ENCODE results near the gene HTT.

HTT gene

DNA sequence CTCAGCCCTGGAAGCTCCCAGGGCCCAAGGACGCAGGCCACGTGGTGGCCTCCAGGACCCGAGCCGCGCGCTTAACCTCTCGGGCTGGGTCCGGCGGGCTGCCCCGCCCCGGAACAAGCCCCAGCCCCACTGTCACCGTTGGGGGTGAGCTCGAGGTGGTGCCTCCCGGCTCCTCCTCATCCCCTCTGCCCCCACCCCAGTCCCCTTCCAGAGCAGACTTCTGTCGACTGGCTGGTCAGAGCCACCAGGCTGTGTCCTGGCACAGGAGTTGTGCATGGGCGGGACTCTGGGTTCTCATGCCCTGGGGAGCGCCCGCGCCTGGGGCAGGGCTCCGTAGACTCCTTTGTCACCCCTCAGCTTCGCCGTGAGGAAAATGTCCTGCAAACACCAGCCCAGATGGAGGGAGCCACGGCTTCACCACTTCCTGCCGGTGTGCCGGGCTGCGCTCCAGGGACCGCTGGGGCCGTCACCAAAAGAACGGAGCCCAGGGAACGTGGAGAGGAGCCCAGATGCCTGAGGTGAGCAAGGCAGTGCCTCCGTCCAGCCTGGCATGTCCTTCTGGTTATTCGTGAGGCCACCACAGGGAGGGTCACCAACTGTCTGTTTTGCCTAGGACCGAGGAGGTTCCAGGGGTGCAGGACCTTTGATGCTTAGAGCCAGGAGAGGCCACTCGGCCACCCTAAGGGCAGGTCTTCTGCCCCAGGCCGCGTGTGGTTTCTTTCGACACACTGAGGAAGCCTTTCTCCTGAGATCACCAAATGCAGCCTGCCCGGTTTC, 211.3 kb downstream of the HTT start:
- no peaks in the 10 kb centered on the region for H3K36me3 ChIP-seq (ENCODE audit: control insufficient read depth, insufficient read depth, low read length)
- no peak overlapping the region for H3K4me3 ChIP-seq (ENCODE audit: low read depth, low read length)
- no peaks in the 10 kb centered on the region for H3K9me3 ChIP-seq (ENCODE audit: control insufficient read depth, insufficient read depth, low read length)
- no peaks in the 10 kb centered on the region for H3K4me1 ChIP-seq (ENCODE audit: control insufficient read depth, insufficient read depth, low read length)
- H3K27me3 ChIP-seq (ENCODE audit: control insufficient read depth, insufficient read depth, low read length) = peaks cover 3% of the 10 kb centered on the region
- no peak overlapping the region for H3K9ac ChIP-seq (ENCODE audit: low read depth, low read length)

DNA sequence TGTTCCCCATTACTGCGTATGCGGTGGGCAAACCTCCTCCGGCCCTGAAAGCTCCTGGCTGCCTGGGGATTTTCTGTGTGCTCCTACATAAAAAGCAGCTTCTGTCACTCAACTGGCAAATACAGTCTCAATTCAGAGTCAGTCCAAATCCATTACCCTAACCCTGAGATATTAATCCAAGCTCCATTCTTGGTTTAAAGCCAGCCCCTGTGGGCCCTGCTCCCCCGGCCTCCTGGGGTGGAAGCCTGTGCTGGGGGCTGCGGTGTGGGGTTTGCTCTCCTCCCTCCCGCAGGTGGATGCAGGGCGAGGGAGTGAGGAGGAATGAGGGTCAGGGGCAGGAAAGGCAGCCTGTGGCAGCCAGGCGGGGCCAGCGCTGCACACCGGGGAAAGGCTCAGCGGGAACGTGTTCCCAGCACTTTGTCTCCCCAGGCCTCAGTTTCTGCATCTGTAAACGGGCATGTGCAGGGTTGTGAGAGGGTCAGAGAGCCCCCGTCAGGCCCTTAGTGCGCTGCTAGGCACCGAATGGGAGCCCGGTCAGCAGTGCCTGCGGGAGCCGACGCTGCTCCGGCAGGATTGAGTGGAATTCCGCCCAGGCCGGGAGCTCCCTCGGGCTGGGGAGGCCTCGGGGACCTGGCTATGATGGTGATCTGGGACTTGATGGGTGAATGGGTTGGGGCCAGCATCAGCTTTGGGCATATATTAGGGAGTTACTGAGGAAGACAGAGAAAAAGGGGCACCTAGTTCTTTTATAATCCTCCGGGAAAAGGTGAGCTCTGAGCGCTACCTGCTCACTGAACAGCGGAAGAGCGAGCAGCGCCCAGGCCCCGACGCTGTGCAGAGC, 212.1 kb downstream of the HTT start:
- Histone ChIP-seq H3K36me3 (ENCODE audit: control insufficient read depth, insufficient read depth, low read length) (no peaks in the 10 kb centered on the region), H3K27me3 (ENCODE audit: control insufficient read depth, insufficient read depth, low read length) (peaks cover 3% of the 10 kb centered on the region), H3K4me3 (ENCODE audit: low read depth, low read length) (no peak overlapping the region), H3K9me3 (ENCODE audit: control insufficient read depth, insufficient read depth, low read length) (no peaks in the 10 kb centered on the region), H3K9ac (ENCODE audit: low read depth, low read length) (no peak overlapping the region), H3K4me1 (ENCODE audit: control insufficient read depth, insufficient read depth, low read length) (no peaks in the 10 kb centered on the region)

DNA sequence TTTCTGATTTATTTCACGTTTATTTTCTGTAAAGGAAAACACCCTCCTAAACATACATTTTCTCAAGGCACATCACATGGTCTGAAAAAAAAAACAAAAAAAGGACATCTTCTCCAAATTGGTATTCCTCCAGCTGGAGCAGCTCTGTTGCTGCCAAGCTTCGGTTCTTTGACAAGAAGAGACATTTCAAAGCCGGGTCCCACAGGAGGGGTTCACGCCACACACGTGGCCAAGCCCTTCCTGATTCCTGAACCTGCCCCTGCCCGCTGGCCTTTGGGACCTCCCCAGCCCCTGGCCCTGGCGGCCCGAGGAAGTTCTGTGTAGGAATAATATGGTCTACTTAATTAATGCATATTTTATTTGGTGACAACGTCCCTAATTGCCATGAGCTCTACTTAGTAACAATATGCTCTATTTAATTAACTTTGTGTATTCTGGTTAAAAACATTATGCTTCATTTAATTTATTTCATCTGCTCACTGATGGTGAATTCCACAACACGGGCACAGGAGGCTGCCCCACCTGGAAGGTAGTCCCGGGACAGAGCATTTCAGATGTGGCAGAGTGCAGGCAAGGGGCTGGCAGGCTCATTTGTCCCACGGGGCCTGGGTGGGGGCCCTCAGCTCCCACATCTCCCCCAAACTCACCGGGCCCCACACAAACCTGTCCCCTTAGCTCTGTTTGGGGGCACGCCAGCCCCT, 212.9 kb downstream of the HTT start:
- H3K9me3 ChIP-seq (ENCODE audit: control insufficient read depth, insufficient read depth, low read length) = no peaks in the 10 kb centered on the region
- H3K4me1 ChIP-seq (ENCODE audit: control insufficient read depth, insufficient read depth, low read length) = no peaks in the 10 kb centered on the region
- no peak overlapping the region for H3K9ac ChIP-seq (ENCODE audit: low read depth, low read length)
- no peaks in the 10 kb centered on the region for H3K36me3 ChIP-seq (ENCODE audit: control insufficient read depth, insufficient read depth, low read length)
- H3K27me3 ChIP-seq (ENCODE audit: control insufficient read depth, insufficient read depth, low read length) = peaks cover 3% of the 10 kb centered on the region
- no peak overlapping the region for H3K4me3 ChIP-seq (ENCODE audit: low read depth, low read length)

DNA sequence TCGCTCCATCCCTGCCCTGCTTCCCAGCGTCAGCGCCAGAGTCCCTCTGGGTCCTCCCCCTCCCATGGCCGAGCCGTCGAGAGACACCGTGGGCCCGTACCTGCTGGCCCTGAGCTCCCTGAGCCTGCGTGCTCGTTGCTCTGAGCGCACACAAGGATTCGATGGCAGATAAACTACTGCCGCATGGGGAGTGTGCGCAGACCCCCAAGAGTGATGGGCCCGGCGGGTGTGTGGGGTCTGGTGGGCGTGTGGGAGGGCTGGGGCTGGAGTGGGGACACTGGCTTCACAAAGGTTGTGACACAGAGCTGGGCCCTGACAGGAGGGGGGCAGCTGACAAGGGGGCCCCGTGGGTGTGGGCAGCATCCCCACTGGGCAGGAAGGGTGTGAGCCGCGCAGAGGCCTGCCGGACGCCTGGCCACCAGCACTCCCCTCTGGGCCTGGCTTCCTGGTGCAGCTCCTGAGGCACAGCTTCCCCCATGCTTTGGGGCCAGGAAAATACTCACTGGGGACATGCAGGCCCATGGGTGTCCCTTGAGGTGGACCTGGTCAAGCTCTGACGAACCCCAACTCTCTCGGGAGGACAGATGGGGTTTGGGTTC, 213.6 kb downstream of the HTT start:
- no peak overlapping the region for H3K4me3 ChIP-seq (ENCODE audit: low read depth, low read length)
- no peak overlapping the region for H3K9ac ChIP-seq (ENCODE audit: low read depth, low read length)
- H3K27me3 ChIP-seq (ENCODE audit: control insufficient read depth, insufficient read depth, low read length) = peaks cover 3% of the 10 kb centered on the region
- H3K4me1 ChIP-seq (ENCODE audit: control insufficient read depth, insufficient read depth, low read length) = no peaks in the 10 kb centered on the region
- no peaks in the 10 kb centered on the region for H3K36me3 ChIP-seq (ENCODE audit: control insufficient read depth, insufficient read depth, low read length)
- H3K9me3 ChIP-seq (ENCODE audit: control insufficient read depth, insufficient read depth, low read length) = no peaks in the 10 kb centered on the region

DNA sequence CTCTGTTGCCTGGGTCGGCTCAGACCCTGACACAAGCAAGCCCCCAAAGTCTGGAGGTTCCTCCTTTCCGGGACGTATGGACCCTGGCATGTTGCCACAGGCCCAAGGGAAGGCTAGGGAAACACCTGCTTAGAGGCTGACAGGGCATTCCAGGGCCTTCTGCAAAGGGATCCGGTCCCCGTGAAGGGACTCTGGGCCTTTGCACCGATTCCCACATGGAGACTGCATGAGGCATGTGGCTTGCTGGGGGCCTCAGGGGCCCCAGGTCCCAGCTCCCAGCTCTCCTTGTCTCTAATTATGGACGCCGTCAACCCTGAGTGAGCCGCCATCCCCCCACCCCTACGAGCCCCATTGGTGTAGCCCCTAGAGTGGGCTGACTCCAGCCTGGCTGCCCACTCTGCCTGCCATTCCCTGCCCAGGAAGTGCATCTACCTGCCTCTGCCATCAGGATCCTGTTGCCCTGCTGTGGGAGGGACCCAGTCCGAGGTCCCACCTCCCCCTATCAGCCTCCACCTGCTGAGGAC, 214.2 kb downstream of the HTT start:
- H3K36me3 ChIP-seq (ENCODE audit: control insufficient read depth, insufficient read depth, low read length) = no peaks in the 10 kb centered on the region
- no peaks in the 10 kb centered on the region for H3K4me1 ChIP-seq (ENCODE audit: control insufficient read depth, insufficient read depth, low read length)
- no peak overlapping the region for H3K9ac ChIP-seq (ENCODE audit: low read depth, low read length)
- no peak overlapping the region for H3K4me3 ChIP-seq (ENCODE audit: low read depth, low read length)
- H3K9me3 ChIP-seq (ENCODE audit: control insufficient read depth, insufficient read depth, low read length) = no peaks in the 10 kb centered on the region
- peaks cover 3% of the 10 kb centered on the region for H3K27me3 ChIP-seq (ENCODE audit: control insufficient read depth, insufficient read depth, low read length)

DNA sequence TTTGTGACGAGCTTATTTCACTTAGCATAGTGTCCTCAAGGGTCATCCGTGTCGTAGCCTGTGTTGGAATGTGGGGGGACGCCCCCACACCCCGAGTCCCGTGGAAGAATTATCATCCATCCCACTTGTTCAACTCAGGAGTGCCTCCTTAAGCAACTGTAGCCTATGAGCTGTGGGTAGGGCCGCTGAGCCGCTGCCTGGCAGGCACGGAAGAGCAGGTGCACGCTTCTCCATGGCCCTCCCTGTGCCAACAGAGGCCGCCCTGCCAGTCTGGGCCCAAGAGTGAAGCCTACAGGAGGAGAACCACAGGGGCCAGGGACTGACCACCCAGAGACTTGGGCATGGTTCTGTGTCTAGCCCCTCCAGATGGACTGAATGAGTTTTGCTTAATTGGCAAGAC, 216.0 kb downstream of the HTT start:
- Histone ChIP-seq H3K9ac (ENCODE audit: low read depth, low read length) (no peak overlapping the region), H3K4me3 (ENCODE audit: low read depth, low read length) (no peak overlapping the region), H3K27me3 (ENCODE audit: control insufficient read depth, insufficient read depth, low read length) (peaks cover 3% of the 10 kb centered on the region), H3K9me3 (ENCODE audit: control insufficient read depth, insufficient read depth, low read length) (no peaks in the 10 kb centered on the region), H3K4me1 (ENCODE audit: control insufficient read depth, insufficient read depth, low read length) (no peaks in the 10 kb centered on the region), H3K36me3 (ENCODE audit: control insufficient read depth, insufficient read depth, low read length) (no peaks in the 10 kb centered on the region)

DNA sequence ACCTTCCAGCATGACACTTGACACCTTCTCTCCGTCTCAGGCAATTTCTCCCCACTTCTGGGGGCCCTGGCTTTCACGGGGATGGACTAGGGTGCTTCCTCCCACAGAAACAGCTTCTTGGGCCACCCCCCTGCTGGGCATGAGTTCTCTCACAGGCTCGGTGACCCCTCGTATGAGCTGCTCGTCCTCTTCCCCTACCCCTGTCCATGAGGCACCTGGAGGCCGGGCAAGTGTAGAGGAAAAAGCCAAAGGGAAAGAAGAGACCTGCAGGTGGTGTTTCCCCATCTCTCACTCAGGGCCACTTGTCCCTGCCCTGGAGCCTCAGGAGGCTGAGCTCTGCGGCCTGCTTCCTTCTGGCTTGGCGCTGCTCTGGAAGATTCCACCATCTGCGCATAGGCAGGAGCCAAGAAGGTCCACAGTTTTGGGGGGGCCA, 216.4 kb downstream of the HTT start:
- peak overlapping the region; percentile 75 for H3K4me3 ChIP-seq (ENCODE audit: low read depth, low read length)
- no peak overlapping the region for H3K9ac ChIP-seq (ENCODE audit: low read depth, low read length)
- peaks cover 3% of the 10 kb centered on the region for H3K27me3 ChIP-seq (ENCODE audit: control insufficient read depth, insufficient read depth, low read length)
- no peaks in the 10 kb centered on the region for H3K9me3 ChIP-seq (ENCODE audit: control insufficient read depth, insufficient read depth, low read length)
- no peaks in the 10 kb centered on the region for H3K4me1 ChIP-seq (ENCODE audit: control insufficient read depth, insufficient read depth, low read length)
- H3K36me3 ChIP-seq (ENCODE audit: control insufficient read depth, insufficient read depth, low read length) = no peaks in the 10 kb centered on the region

DNA sequence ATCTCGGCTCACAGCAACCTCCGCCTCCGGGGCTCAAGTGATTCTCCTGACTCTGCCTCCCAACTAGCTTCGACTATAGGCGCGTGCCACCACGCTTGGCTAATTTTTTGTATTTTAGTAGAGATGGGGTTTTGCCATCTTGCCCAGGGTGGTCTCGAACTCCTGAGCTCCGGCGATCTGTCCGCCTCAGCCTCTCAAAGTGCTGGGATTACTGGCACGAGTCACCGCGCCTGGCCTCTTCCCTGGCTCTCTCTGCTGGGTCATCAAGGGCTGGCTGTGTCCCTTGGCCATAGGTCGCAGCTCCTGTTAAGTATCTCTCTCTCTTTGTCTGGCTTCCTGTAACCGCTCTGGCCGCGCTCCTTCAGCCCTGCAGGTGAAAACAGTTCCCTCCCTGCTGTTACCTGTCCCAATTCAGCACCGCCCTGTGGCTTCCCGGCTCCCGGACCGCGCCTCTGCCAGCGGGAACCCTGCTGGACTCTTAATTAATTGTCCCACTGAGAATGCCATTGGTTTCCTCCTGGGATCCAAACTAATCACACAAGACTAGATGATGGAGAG, 217.0 kb downstream of the HTT start:
- no peaks in the 10 kb centered on the region for H3K36me3 ChIP-seq (ENCODE audit: control insufficient read depth, insufficient read depth, low read length)
- no peaks in the 10 kb centered on the region for H3K9me3 ChIP-seq (ENCODE audit: control insufficient read depth, insufficient read depth, low read length)
- H3K4me3 ChIP-seq (ENCODE audit: low read depth, low read length) = peak overlapping the region; percentile 75
- peaks cover 3% of the 10 kb centered on the region for H3K27me3 ChIP-seq (ENCODE audit: control insufficient read depth, insufficient read depth, low read length)
- H3K9ac ChIP-seq (ENCODE audit: low read depth, low read length) = no peak overlapping the region
- H3K4me1 ChIP-seq (ENCODE audit: control insufficient read depth, insufficient read depth, low read length) = no peaks in the 10 kb centered on the region

DNA sequence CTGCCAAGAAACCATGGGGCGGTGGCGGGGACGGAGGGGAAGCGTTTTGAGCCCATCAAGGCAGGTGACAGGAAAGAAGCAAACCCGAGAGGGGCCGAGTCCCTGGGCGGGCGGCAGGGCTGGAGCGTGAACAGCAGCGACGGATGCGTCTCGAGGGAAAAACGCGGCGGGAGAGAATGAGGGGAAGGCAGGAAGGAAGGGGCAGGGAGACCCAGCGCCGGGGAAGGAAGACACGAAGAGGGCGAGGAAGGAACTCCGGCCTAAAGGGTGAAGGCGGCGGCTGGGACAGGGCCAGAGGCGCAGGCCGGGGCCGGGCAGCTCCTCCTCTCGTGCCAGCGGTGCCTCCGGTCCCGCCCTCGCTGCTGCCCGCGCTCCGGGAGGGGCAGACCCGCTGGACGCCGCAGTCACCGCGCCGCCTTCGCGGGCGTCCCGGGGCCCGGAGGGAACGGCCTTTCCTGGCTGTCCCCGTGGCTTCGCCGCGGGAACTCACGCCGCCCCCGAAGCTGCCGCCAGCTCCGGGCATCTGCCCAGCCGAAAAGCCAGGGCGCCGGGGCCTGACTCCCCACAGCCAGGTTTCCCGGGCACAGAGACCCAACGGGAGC, 217.6 kb downstream of the HTT start:
- no peaks in the 10 kb centered on the region for H3K36me3 ChIP-seq (ENCODE audit: control insufficient read depth, insufficient read depth, low read length)
- H3K9ac ChIP-seq (ENCODE audit: low read depth, low read length) = no peak overlapping the region
- H3K4me1 ChIP-seq (ENCODE audit: control insufficient read depth, insufficient read depth, low read length) = no peaks in the 10 kb centered on the region
- H3K9me3 ChIP-seq (ENCODE audit: control insufficient read depth, insufficient read depth, low read length) = no peaks in the 10 kb centered on the region
- H3K4me3 ChIP-seq (ENCODE audit: low read depth, low read length) = peak overlapping the region; percentile 75
- peaks cover 3% of the 10 kb centered on the region for H3K27me3 ChIP-seq (ENCODE audit: control insufficient read depth, insufficient read depth, low read length)

DNA sequence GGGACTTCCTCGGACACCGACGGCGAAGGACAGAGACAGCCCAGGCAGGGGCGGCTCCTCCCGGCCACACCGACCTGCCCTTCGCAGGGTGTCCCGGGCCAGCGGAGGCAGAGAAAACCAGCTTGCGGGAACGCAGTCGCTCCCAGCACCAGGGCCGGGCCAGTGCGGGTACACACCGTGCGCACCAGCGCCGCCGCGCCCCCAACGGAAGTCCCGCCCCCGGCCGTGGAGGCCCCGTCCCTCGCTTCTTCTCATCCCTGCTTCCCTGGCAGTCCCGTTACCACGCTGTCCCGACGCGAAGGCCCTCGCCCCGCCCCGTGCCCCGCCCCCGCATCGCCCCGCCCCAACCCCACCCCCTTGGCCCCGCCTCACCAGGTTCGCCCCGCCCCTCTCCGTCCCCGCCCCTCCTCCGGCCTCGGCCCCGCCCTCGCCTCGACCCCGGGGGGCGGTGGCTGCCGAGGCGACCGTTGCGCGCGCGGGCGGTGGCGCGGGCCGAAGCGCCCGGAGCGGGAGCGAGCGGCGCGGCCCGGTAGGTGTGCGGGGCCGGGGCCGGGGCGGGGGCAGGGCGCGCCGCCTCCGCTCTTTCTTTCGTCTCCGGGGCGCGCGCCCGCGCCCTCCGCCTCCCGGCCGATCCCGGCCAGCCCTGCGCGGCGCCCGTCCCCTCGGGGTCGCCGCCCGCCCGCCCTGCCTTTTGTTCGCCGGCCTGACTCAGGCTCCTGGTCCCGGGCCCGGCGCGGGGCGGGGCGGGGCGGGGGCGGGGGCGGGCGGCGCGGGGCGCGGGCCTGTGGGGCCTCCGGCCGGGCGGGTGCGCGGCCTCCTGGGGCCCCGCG, 218.3 kb downstream of the HTT start, which contains the start of gene RGS12:
TSS of gene RGS12 (plus strand) at position 451 of the 830 bp plus-strand sequence. CDS start 23,150 bp downstream, outside the sequence.
- Histone ChIP-seq H3K9ac (ENCODE audit: low read depth, low read length) (peak within 1 kb of the TSS; percentile 68), H3K4me1 (ENCODE audit: control insufficient read depth, insufficient read depth, low read length) (no peaks in the 10 kb centered on the region), H3K36me3 (ENCODE audit: control insufficient read depth, insufficient read depth, low read length) (no peaks in the 10 kb centered on the region), H3K27me3 (ENCODE audit: control insufficient read depth, insufficient read depth, low read length) (peaks cover 3% of the 10 kb centered on the region), H3K9me3 (ENCODE audit: control insufficient read depth, insufficient read depth, low read length) (no peaks in the 10 kb centered on the region), H3K4me3 (ENCODE audit: low read depth, low read length) (peak within 1 kb of the TSS; percentile 75)
